ENCODE results near the gene YAF2. TPM values are rescaled to one million over a fixed set of nuclear protein-coding genes. Genes with fewer than 3 reads are reported as not detected.

Gene YAF2
- total RNA-seq, 4 donors from 2014 or later, result 22.7 to 55.4 (median 24.5) TPM

DNA sequence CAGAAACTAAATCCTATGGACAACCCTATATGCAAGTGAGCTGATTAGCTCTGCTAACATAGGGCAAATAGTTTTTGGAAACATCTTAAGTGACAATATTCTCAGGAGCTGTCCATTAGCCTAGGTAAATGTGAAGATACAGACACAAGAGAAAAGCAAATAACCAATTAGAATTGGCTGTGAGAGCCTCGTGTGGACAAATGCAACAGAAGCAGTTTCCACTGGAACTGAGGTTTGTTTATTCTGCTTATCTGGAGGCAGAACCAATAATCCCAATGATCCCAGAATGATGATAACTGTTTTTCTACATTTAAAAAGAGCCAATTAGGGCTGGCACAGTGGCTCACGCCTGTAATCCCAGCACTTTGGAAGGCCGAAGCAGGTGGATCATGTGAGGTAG lies 43.2 kb upstream of the YAF2 start:
- no peak for DNase-seq
- in situ Hi-C loops (cut with MboI; ENCODE audit: low pct_ligation_motif_present in 1 of 4, low pct_unique_long_range_greater_than_20kb in 1 of 4, low sequenced_read_pairs in 3 of 4), result no loop called here

GRCh38 chr12:42278128-42278510 lies 40.1 kb upstream of the YAF2 start:
- H3K4me3 ChIP-seq, result no peak overlapping the region
- no peaks in the 10 kb centered on the region for H3K9me3 ChIP-seq
- no peak overlapping the region for H3K27ac ChIP-seq
- H3K4me1 ChIP-seq, result no peaks in the 10 kb centered on the region
- H3K27me3 ChIP-seq, result no peaks in the 10 kb centered on the region
- in situ Hi-C loops (cut with MboI; ENCODE audit: low pct_ligation_motif_present in 1 of 4, low pct_unique_long_range_greater_than_20kb in 1 of 4, low sequenced_read_pairs in 3 of 4) (no loop called here), intact Hi-C loops (cut with DNase I; ENCODE audit: low total_unique reads) (no loop called here)
- DNase-seq, result no peak
- H3K36me3 ChIP-seq, result no peaks in the 10 kb centered on the region
- no peak for TF ChIP-seq POLR2AphosphoS5 (IDR thresholded peaks at IDR 0.05)
- TF ChIP-seq EP300 (IDR thresholded peaks at IDR 0.05; ENCODE audit: low read depth), result no peak
- TF ChIP-seq POLR2A (IDR thresholded peaks at IDR 0.05), result no peak
- TF ChIP-seq CTCF (IDR thresholded peaks at IDR 0.05), result no peak

More for the DNA sequence above, 43.2 kb upstream of the YAF2 start:
- Histone ChIP-seq H3K36me3 (no peaks in the 10 kb centered on the region), H3K27me3 (no peaks in the 10 kb centered on the region), H3K9me3 (no peaks in the 10 kb centered on the region), H3K4me1 (no peaks in the 10 kb centered on the region), H3K27ac (no peak overlapping the region), H3K4me3 (no peak overlapping the region)
- intact Hi-C loops (cut with DNase I; ENCODE audit: low total_unique reads), result no loop called here
- TF ChIP-seq EP300 (IDR thresholded peaks at IDR 0.05; ENCODE audit: low read depth) (no peak), POLR2A (IDR thresholded peaks at IDR 0.05) (no peak), POLR2AphosphoS5 (IDR thresholded peaks at IDR 0.05) (no peak), CTCF (IDR thresholded peaks at IDR 0.05) (no peak)
- 0 to 57% methylated on average over 1 to 3 of the region's 3 CpGs for whole genome bisulfite sequencing, 2 donors (ENCODE audit: low coverage in 1 of 2)

DNA sequence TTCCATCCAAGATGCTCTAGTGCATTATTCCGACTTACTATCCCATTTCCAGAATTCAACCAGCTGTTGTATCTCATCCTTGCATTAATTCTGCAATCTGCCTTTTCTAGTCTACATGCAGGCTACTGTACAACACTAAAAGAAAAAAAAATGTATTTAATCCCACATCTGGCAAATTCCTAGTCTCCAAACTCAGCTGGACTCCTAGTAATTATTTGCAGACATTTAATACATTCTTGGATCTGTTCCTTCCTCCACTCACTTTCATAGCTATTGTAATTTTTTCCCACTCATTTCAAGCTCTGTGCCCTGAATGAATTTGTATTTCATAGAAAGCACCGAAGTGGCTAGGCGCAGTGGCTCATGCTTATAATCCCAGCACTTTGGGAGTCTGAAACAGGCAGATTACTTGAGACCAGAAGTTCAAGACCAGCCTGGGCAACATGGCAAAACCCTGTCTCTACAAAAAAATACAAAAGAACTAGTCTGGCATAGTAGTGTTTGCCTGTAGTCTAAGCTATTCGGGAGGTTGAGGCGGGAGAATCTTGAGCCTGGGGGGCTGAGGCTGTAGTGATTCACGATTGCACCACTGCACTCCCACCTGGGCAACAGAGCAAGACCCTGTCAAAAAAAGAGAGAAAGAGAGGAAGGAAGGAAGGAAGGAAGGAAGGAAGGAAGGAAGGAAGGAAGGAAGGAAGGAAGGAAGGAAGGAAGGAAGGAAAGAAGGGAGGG lies 39.5 kb upstream of the YAF2 start:
- H3K36me3 ChIP-seq, result no peaks in the 10 kb centered on the region
- WGBS, 2 donors (ENCODE audit: low coverage in 1 of 2), result 57 to 77% methylated on average over 6 of the region's 6 CpGs
- H3K4me3 ChIP-seq, result no peak overlapping the region
- no peaks in the 10 kb centered on the region for H3K9me3 ChIP-seq
- intact Hi-C loops (cut with DNase I; ENCODE audit: low total_unique reads) (no loop called here), in situ Hi-C loops (cut with MboI; ENCODE audit: low pct_ligation_motif_present in 1 of 4, low pct_unique_long_range_greater_than_20kb in 1 of 4, low sequenced_read_pairs in 3 of 4) (no loop called here)
- no peaks in the 10 kb centered on the region for H3K27me3 ChIP-seq
- no peak overlapping the region for H3K27ac ChIP-seq
- no peaks in the 10 kb centered on the region for H3K4me1 ChIP-seq
- DNase-seq, result no peak
- TF ChIP-seq POLR2AphosphoS5 (IDR thresholded peaks at IDR 0.05), result no peak
- no peak for TF ChIP-seq CTCF (IDR thresholded peaks at IDR 0.05)
- TF ChIP-seq EP300 (IDR thresholded peaks at IDR 0.05; ENCODE audit: low read depth), result no peak
- TF ChIP-seq POLR2A (IDR thresholded peaks at IDR 0.05), result no peak

DNA sequence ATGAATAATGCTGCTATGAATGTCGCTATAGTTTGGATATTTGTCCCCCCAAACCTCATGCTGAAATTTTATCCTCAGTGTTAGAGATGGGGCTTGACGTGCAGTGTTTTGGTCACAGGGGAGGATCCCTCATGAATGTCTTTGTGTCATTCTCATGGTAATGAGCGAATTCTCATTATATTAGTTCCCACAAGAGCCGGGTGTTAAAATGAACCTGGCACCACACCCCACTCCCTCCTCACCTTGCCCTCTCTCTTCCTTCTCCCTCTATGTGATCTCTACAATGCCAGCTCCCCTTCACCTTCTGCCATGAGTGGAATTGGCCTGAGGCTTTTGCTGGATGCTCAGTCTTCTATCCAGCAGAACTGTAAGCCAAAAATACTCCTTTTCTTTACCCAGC lies 37.5 kb upstream of the YAF2 start:
- Histone ChIP-seq H3K4me3 (no peak overlapping the region), H3K36me3 (no peaks in the 10 kb centered on the region), H3K9me3 (no peaks in the 10 kb centered on the region), H3K4me1 (no peaks in the 10 kb centered on the region), H3K27ac (no peak overlapping the region), H3K27me3 (no peaks in the 10 kb centered on the region)
- intact Hi-C loops (cut with DNase I; ENCODE audit: low total_unique reads) (no loop called here), in situ Hi-C loops (cut with MboI; ENCODE audit: low pct_ligation_motif_present in 1 of 4, low pct_unique_long_range_greater_than_20kb in 1 of 4, low sequenced_read_pairs in 3 of 4) (no loop called here)
- no peak for DNase-seq
- WGBS, 2 donors (ENCODE audit: low coverage in 1 of 2), result 90 to 91% methylated on average over 4 of the region's 4 CpGs
- TF ChIP-seq POLR2A (IDR thresholded peaks at IDR 0.05), result no peak
- no peak for TF ChIP-seq EP300 (IDR thresholded peaks at IDR 0.05; ENCODE audit: low read depth)
- no peak for TF ChIP-seq CTCF (IDR thresholded peaks at IDR 0.05)

Measured in transverse colon (tissue), 4 donors.